HepG2 (cell line): ENCODE measurements around the gene NOXA1. TPM values are rescaled to one million over a fixed set of nuclear protein-coding genes. Genes with fewer than 3 reads are reported as not detected.
A peak's percentile ranks its signal among the peaks of the same experiment; 100 is the strongest.

Source experiments
- CBFB ChIP-seq: sonication (generic); formaldehyde crosslinking; IDR thresholded peaks from 2 replicates; pipeline ENCODE4 v1.4.0; 2020; ENCODE audit warnings: missing genetic modification reagents
- CREB1 ChIP-seq, 2 experiments: fragments of 450-650 bp in 1 of 2; IDR thresholded peaks; 2 replicates each; pipeline ENCODE4 v1.6.1; 2016 to 2017; ENCODE audit warnings: control low read depth in 1 of 2, mild to moderate bottlenecking in 1 of 2, missing compliant biosample characterization in 1 of 2, missing genetic modification characterization in 1 of 2
- ETS1 ChIP-seq: sonication (generic); formaldehyde crosslinking; IDR thresholded peaks from 2 replicates; pipeline ENCODE4 v1.4.0; 2020; ENCODE audit warnings: missing genetic modification reagents
- FOSL2 ChIP-seq: sonication (generic); formaldehyde crosslinking; IDR thresholded peaks from 2 replicates; pipeline ENCODE4 v1.4.0; 2020; ENCODE audit warnings: missing genetic modification reagents
- GABPB1 ChIP-seq: IDR thresholded peaks from 2 replicates; pipeline ENCODE4 v1.6.1; 2016; ENCODE audit warnings: mild to moderate bottlenecking, missing genetic modification reagents, moderate library complexity, missing compliant biosample characterization
- GATAD1 ChIP-seq: IDR thresholded peaks from 2 replicates; pipeline ENCODE4 v1.6.1; 2016; ENCODE audit warnings: missing genetic modification reagents, missing compliant biosample characterization
- GATAD2A ChIP-seq: IDR thresholded peaks from 2 replicates; pipeline ENCODE4 v1.6.1; 2016
- HNRNPL ChIP-seq: fragments of 200-400 bp; formaldehyde crosslinking; IDR thresholded peaks from 2 replicates; pipeline ENCODE4 v1.6.1; 2017; ENCODE audit warnings: mild to moderate bottlenecking, low read depth, low read length
- JUND ChIP-seq: sonication (generic); formaldehyde crosslinking; IDR thresholded peaks from 2 replicates; pipeline ENCODE4 v1.8.0; 2022; ENCODE audit warnings: mild to moderate bottlenecking, missing genetic modification reagents
- KDM2A ChIP-seq: sonication (generic); formaldehyde crosslinking; IDR thresholded peaks from 2 replicates; pipeline ENCODE4 v1.4.0; 2020; ENCODE audit warnings: low read depth, missing genetic modification reagents, borderline replicate concordance
- MAX ChIP-seq: IDR thresholded peaks from 2 replicates; pipeline ENCODE4 v1.6.1; 2012; ENCODE audit warnings: inconsistent platforms
- MED1 ChIP-seq: sonication (generic); formaldehyde crosslinking; IDR thresholded peaks from 2 replicates; pipeline ENCODE4 v1.4.0; 2020; ENCODE audit warnings: missing genetic modification reagents
- SAP130 ChIP-seq: IDR thresholded peaks from 2 replicates; pipeline ENCODE4 v1.6.1; 2016; ENCODE audit warnings: low read depth
- SP5 ChIP-seq: IDR thresholded peaks from 2 replicates; pipeline ENCODE4 v1.6.1; 2016; ENCODE audit warnings: low read depth, borderline replicate concordance
- TP53 ChIP-seq: sonication (generic); formaldehyde crosslinking; conservative IDR thresholded peaks from 2 replicates; pipeline ENCODE4 v1.4.0; 2020; ENCODE audit warnings: missing genetic modification reagents
- XRCC5 ChIP-seq: fragments of 200-400 bp; formaldehyde crosslinking; optimal IDR thresholded peaks from 2 replicates; pipeline ENCODE3; 2017; ENCODE audit warnings: mild to moderate bottlenecking, low read length
- ZFX ChIP-seq: sonication (generic); formaldehyde crosslinking; IDR thresholded peaks from 2 replicates; pipeline ENCODE4 v1.4.0; 2020; ENCODE audit warnings: mild to moderate bottlenecking, low read depth, missing genetic modification reagents, moderate library complexity
- ZNF121 ChIP-seq: sonication (generic); formaldehyde crosslinking; IDR thresholded peaks from 2 replicates; pipeline ENCODE4 v1.5.0; 2020; ENCODE audit warnings: mild to moderate bottlenecking, missing genetic modification reagents
- polyA plus RNA-seq, 8 experiments: library from polyadenylated mRNA; depleted of rRNA in 3 of 8; stranded (reverse) in 7 of 8; unstranded in 1 of 8; fragments of >200 nt; fragmentation: Illumina TruSeq in 4 of 8; extraction: Trizol in 4 of 8; gene quantifications; 2 replicates each; pipeline versions ENCODE4 v1.2.1 to v1.2.3, GENCODE V29; 2011 to 2016; ENCODE audit warnings: low read depth in 4 of 8, missing spikeins in 1 of 8, mixed read lengths in 1 of 8; ENCODE audit not compliant: insufficient read depth in 1 of 8
- total RNA-seq, 5 experiments: library from RNA; depleted of rRNA; stranded (reverse); fragments of >200 nt; fragmentation: Illumina TruSeq; extraction: Trizol; gene quantifications; 2 replicates each; pipeline ENCODE4 v1.2.3, GENCODE V29; 2016; ENCODE audit warnings: low read depth in 1 of 5

The NOXA1 gene
- total and polyA plus RNA-seq, 2 of the 13 experiments (the other 11 are each of a cell fraction or from before 2014, with no cell fraction given) = 0.78 to 1.2 TPM

- TF ChIP-seq MED1 (CRISPR knock-in tag) (no peak), CREB1 (IDR thresholded peaks at IDR 0.05) (0 out of 2 replicates have a peak, but pooled peaks have one; percentile 18), CREB1 (CRISPR knock-in tag; IDR thresholded peaks at IDR 0.05) (no peak), SP5 (peak; percentile 39; the same call in 1 of the 2 replicates), ZNF121 (peak; percentile 74), GABPB1 (CRISPR knock-in tag) (peak; percentile 15; the same call in 1 of the 2 replicates), JUND (CRISPR knock-in tag) (peak; percentile 40; the same call in 1 of the 2 replicates), MAX (no peak), GATAD1 (CRISPR knock-in tag) (0 out of 2 replicates have a peak, but pooled peaks have one; percentile 18), GATAD2A (CRISPR knock-in tag) (peak; percentile 58; the same call in 1 of the 2 replicates), KDM2A (CRISPR knock-in tag) (peak; percentile 81), TP53 (CRISPR knock-in tag) (0 out of 2 replicates have a peak, but pooled peaks have one; percentile 41), SAP130 (CRISPR knock-in tag) (peak; percentile 33; the same call in 1 of the 2 replicates), ETS1 (CRISPR knock-in tag) (no peak), HNRNPL (0 out of 2 replicates have a peak, but pooled peaks have one; percentile 44), XRCC5 (peak; percentile 13), FOSL2 (CRISPR knock-in tag) (peak; percentile 96), CBFB (CRISPR knock-in tag) (no peak), ZFX (0 out of 2 replicates have a peak, but pooled peaks have one; percentile 47)
- TF ChIP-seq, all 625 proteins: peak for 25
Observed at GRCh38 chr9:137435980-137436760, 13.0 kb downstream of the NOXA1 start (continued).
